GM23338 (cell line): ENCODE results near the gene PCF11. TPM values are rescaled to one million over a fixed set of nuclear protein-coding genes. Genes with fewer than 3 reads are reported as not detected.

Experiments used
- ATAC-seq: fragments of 200-7000 bp; cut with Tn5 transposase; 3 replicates; pipeline ENCODE4 v1.9.1; 2020
- DNase-seq: peaks from one replicate; pipeline ENCODE4 v3.0.0-alpha.2; 2015; ENCODE audit warnings: low spot score
- H2AFZ ChIP-seq: fragments of 200-600 bp; sonication (generic); 2 replicates; pipeline ENCODE4 v1.8.0; 2016; ENCODE audit warnings: antibody characterized with exemption, mild to moderate bottlenecking, moderate library complexity
- H3F3A ChIP-seq: fragments of 200-600 bp; sonication (generic); replicated peaks from 2 replicates; pipeline ENCODE4 v1.8.0; 2017; ENCODE audit warnings: antibody characterized with exemption, mixed run types, low read depth
- H3K27ac ChIP-seq: fragments of 200-600 bp; sonication (generic); 2 replicates; pipeline ENCODE4 v1.6.1; 2016; ENCODE audit warnings: low read depth
- H3K27me3 ChIP-seq: fragments of 200-600 bp; sonication (generic); 2 replicates; pipeline ENCODE4 v1.8.0; 2016; ENCODE audit warnings: mild to moderate bottlenecking, mixed run types, moderate library complexity; ENCODE audit not compliant: insufficient read depth
- H3K36me3 ChIP-seq: fragments of 200-600 bp; sonication (generic); 2 replicates; pipeline ENCODE4 v1.8.0; 2016; ENCODE audit warnings: mild to moderate bottlenecking; ENCODE audit not compliant: insufficient read depth
- H3K4me1 ChIP-seq: fragments of 200-600 bp; sonication (generic); 2 replicates; pipeline ENCODE4 v1.8.0; 2016; ENCODE audit warnings: mild to moderate bottlenecking, moderate library complexity; ENCODE audit not compliant: insufficient read depth
- H3K4me2 ChIP-seq: fragments of 200-600 bp; sonication (generic); 2 replicates; pipeline ENCODE4 v1.7.1; 2017; ENCODE audit warnings: mixed run types
- H3K4me3 ChIP-seq: fragments of 200-600 bp; sonication (generic); 2 replicates; pipeline ENCODE4 v1.6.1; 2016; ENCODE audit warnings: mixed run types
- H3K79me2 ChIP-seq: fragments of 200-600 bp; sonication (generic); replicated peaks from 2 replicates; pipeline ENCODE4 v1.8.0; 2017; ENCODE audit warnings: mild to moderate bottlenecking; ENCODE audit not compliant: insufficient read depth
- H3K9me2 ChIP-seq: fragments of 200-600 bp; sonication (generic); 2 replicates; pipeline ENCODE4 v1.8.0; 2017; ENCODE audit not compliant: insufficient read depth
- H4K20me1 ChIP-seq: fragments of 200-600 bp; sonication (generic); replicated peaks from 2 replicates; pipeline ENCODE4 v1.8.0; 2017; ENCODE audit warnings: mild to moderate bottlenecking; ENCODE audit not compliant: insufficient read depth
- H3K27ac Mint-ChIP-seq: 2 replicates; pipeline ENCODE4 v1.8.0; 2020; ENCODE audit warnings: inconsistent platforms, mild to moderate bottlenecking, moderate library complexity, mixed read lengths
- H3K27me3 Mint-ChIP-seq: 3 replicates; pipeline ENCODE4 v1.8.0; 2022; ENCODE audit warnings: low read depth, mild to moderate bottlenecking, moderate library complexity, mixed read lengths, inconsistent platforms; ENCODE audit not compliant: insufficient read depth, poor library complexity
- H3K36me3 Mint-ChIP-seq: 3 replicates; pipeline ENCODE4 v1.8.0; 2021; ENCODE audit warnings: low read depth, mild to moderate bottlenecking, inconsistent platforms, moderate library complexity, mixed read lengths
- H3K4me1 Mint-ChIP-seq: 3 replicates; pipeline ENCODE4 v1.8.0; 2020; ENCODE audit warnings: mild to moderate bottlenecking, inconsistent platforms, mixed read lengths
- H3K4me3 Mint-ChIP-seq: 3 replicates; pipeline ENCODE4 v1.8.0; 2021; ENCODE audit warnings: moderate library complexity, mild to moderate bottlenecking, inconsistent platforms, mixed read lengths
- H3K9me3 Mint-ChIP-seq: 3 replicates; pipeline ENCODE4 v1.8.0; 2020; ENCODE audit warnings: moderate library complexity, mild to moderate bottlenecking, inconsistent platforms, mixed read lengths
- CREB1 ChIP-seq: fragments of 250-450 bp; sonication (Bioruptor Pico); IDR thresholded peaks from 2 replicates; pipeline ENCODE4 v1.5.0; 2020; ENCODE audit warnings: low read depth, mild to moderate bottlenecking, moderate library complexity
- EZH2 ChIP-seq: fragments of 200-600 bp; sonication (generic); IDR thresholded peaks from one replicate; pipeline ENCODE4 v1.8.0; 2017; ENCODE audit warnings: antibody characterized with exemption, mild to moderate bottlenecking, low read depth; ENCODE audit not compliant: unreplicated experiment
- EZH2phosphoT487 ChIP-seq: fragments of 200-600 bp; sonication (generic); IDR thresholded peaks from one replicate; pipeline ENCODE4 v1.8.1; 2018; ENCODE audit warnings: antibody characterized with exemption; ENCODE audit not compliant: unreplicated experiment
- JUNB ChIP-seq: IDR thresholded peaks from one replicate; pipeline ENCODE4 v1.6.1; 2016; ENCODE audit warnings: antibody characterized with exemption; ENCODE audit not compliant: unreplicated experiment
- POLR2AphosphoS5 ChIP-seq: IDR thresholded peaks from 2 replicates; pipeline ENCODE4 v1.6.1; 2016; ENCODE audit warnings: antibody characterized with exemption, low read depth
- ZNF331 ChIP-seq: fragments of 250-450 bp; sonication (Bioruptor Pico); IDR thresholded peaks from 2 replicates; pipeline ENCODE4 v1.5.0; 2020; ENCODE audit warnings: low read depth, mild to moderate bottlenecking, moderate library complexity
- polyA plus RNA-seq: library from polyadenylated mRNA; unstranded; fragments of >200 nt; fragmentation: Nextera tagmentation; extraction: Ambion mirVana; gene quantifications from 2 replicates; pipeline ENCODE4 v1.2.1, GENCODE V29; 2016
- total RNA-seq: library from RNA; depleted of rRNA; stranded (reverse); fragments of >200 nt; shearing (Covaris generic); gene quantifications from 2 replicates; pipeline ENCODE4 v1.2.3, GENCODE V29; 2014
- TF ChIP-seq, protein P1 (sequence below): fragments of 250-450 bp; sonication (Bioruptor Pico); IDR thresholded peaks from 2 replicates; pipeline ENCODE4 v1.5.0; 2020; ENCODE audit warnings: mild to moderate bottlenecking, moderate library complexity

The PCF11 gene
- total and polyA plus RNA-seq, 2 experiments from 2014 or later = 23.0 to 44.2 TPM

GRCh38 chr11:83161610-83162199 is 4.8 kb downstream of the PCF11 start (continued):
- TF ChIP-seq, protein P1, sequence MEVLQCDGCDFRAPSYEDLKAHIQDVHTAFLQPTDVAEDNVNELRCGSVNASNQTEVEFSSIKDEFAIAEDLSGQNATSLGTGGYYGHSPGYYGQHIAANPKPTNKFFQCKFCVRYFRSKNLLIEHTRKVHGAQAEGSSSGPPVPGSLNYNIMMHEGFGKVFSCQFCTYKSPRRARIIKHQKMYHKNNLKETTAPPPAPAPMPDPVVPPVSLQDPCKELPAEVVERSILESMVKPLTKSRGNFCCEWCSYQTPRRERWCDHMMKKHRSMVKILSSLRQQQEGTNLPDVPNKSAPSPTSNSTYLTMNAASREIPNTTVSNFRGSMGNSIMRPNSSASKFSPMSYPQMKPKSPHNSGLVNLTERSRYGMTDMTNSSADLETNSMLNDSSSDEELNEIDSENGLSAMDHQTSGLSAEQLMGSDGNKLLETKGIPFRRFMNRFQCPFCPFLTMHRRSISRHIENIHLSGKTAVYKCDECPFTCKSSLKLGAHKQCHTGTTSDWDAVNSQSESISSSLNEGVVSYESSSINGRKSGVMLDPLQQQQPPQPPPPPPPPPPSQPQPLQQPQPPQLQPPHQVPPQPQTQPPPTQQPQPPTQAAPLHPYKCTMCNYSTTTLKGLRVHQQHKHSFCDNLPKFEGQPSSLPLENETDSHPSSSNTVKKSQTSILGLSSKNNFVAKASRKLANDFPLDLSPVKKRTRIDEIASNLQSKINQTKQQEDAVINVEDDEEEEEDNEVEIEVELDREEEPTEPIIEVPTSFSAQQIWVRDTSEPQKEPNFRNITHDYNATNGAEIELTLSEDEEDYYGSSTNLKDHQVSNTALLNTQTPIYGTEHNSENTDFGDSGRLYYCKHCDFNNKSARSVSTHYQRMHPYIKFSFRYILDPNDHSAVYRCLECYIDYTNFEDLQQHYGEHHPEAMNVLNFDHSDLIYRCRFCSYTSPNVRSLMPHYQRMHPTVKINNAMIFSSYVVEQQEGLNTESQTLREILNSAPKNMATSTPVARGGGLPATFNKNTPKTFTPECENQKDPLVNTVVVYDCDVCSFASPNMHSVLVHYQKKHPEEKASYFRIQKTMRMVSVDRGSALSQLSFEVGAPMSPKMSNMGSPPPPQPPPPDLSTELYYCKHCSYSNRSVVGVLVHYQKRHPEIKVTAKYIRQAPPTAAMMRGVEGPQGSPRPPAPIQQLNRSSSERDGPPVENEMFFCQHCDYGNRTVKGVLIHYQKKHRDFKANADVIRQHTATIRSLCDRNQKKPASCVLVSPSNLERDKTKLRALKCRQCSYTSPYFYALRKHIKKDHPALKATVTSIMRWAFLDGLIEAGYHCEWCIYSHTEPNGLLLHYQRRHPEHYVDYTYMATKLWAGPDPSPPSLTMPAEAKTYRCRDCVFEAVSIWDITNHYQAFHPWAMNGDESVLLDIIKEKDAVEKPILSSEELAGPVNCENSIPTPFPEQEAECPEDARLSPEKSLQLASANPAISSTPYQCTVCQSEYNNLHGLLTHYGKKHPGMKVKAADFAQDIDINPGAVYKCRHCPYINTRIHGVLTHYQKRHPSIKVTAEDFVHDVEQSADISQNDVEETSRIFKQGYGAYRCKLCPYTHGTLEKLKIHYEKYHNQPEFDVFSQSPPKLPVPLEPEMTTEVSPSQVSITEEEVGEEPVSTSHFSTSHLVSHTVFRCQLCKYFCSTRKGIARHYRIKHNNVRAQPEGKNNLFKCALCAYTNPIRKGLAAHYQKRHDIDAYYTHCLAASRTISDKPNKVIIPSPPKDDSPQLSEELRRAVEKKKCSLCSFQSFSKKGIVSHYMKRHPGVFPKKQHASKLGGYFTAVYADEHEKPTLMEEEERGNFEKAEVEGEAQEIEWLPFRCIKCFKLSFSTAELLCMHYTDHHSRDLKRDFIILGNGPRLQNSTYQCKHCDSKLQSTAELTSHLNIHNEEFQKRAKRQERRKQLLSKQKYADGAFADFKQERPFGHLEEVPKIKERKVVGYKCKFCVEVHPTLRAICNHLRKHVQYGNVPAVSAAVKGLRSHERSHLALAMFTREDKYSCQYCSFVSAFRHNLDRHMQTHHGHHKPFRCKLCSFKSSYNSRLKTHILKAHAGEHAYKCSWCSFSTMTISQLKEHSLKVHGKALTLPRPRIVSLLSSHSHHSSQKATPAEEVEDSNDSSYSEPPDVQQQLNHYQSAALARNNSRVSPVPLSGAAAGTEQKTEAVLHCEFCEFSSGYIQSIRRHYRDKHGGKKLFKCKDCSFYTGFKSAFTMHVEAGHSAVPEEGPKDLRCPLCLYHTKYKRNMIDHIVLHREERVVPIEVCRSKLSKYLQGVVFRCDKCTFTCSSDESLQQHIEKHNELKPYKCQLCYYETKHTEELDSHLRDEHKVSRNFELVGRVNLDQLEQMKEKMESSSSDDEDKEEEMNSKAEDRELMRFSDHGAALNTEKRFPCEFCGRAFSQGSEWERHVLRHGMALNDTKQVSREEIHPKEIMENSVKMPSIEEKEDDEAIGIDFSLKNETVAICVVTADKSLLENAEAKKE (CRISPR knock-in tag) = no peak
- TF ChIP-seq JUNB (no peak), EZH2 (no peak)

- Histone ChIP-seq H3K4me3 (no peak overlapping the region), H3K79me2 (peaks cover 100% of the 10 kb centered on the region), H3K4me2 (no peak overlapping the region), H4K20me1 (peaks cover 24% of the 10 kb centered on the region), H3K9me2 (no peaks in the 10 kb centered on the region), H3K27me3 (no peaks in the 10 kb centered on the region), H3K36me3 (peaks cover 29% of the 10 kb centered on the region; the same call in 1 of the 2 replicates), H3F3A (no peaks in the 10 kb centered on the region), H3K4me1 (peaks cover 8% of the 10 kb centered on the region), H3K27ac (no peak overlapping the region), H2AFZ (no peak overlapping the region)
- Mint-ChIP-seq H3K9me3 (no peaks in the 10 kb centered on the region), H3K36me3 (peaks cover 77% of the 10 kb centered on the region), H3K4me3 (no peak overlapping the region), H3K27me3 (peaks cover 5% of the 10 kb centered on the region), H3K4me1 (peaks cover 23% of the 10 kb centered on the region; the same call in 2 of the 3 replicates), H3K27ac (no peak overlapping the region)
- DNase-seq (no peak), ATAC-seq (no peak)
- TF ChIP-seq CREB1 (CRISPR knock-in tag) (no peak), EZH2phosphoT487 (no peak), EZH2 (no peak), POLR2AphosphoS5 (no peak), ZNF331 (no peak)
- TF ChIP-seq, protein P1 (CRISPR knock-in tag) = no peak
These were observed 5.4 kb downstream of the PCF11 start for GRCh38 chr11:83162377-83162776.
